Thoracic aorta (tissue), 2 donors: Measurements from ENCODE around the gene COL21A1. TPM values are rescaled to one million over a fixed set of nuclear protein-coding genes. Genes with fewer than 3 reads are reported as not detected.

ENCODE experiments used
- ATAC-seq: fragments of 150-250 bp; one replicate; pipeline ENCODE4 v1.8.0; 2017; ENCODE audit warnings: low read depth; ENCODE audit not compliant: insufficient number of reproducible peaks, low FRiP score
- DNase-seq: peaks from one replicate; pipeline ENCODE4 v3.0.0-alpha.2; 2020; ENCODE audit warnings: low spot score
- H3K27ac ChIP-seq, 2 donors: fragments of 200-600 bp; sonication (generic); 1 replicate in 1 of 2; 2 replicates in 1 of 2; pipeline ENCODE4 v1.5.1; 2016; ENCODE audit warnings: mild to moderate bottlenecking in 2 of 2, moderate library complexity in 2 of 2
- H3K27me3 ChIP-seq: fragments of 200-600 bp; sonication (generic); replicated peaks from 2 replicates; pipeline ENCODE4 v1.6.0; 2016; ENCODE audit warnings: mild to moderate bottlenecking; ENCODE audit not compliant: insufficient read depth
- H3K36me3 ChIP-seq: fragments of 200-600 bp; sonication (generic); one replicate; pipeline ENCODE4 v1.5.1; 2016
- H3K4me1 ChIP-seq, 2 donors: fragments of 200-600 bp; sonication (generic); 1 replicate in 1 of 2; 2 replicates in 1 of 2; pipeline versions ENCODE4 v1.5.1 to v1.6.0; 2016; ENCODE audit warnings: low read depth in 2 of 2, mild to moderate bottlenecking in 1 of 2; ENCODE audit not compliant: control insufficient read depth in 1 of 2
- H3K4me3 ChIP-seq: fragments of 200-600 bp; sonication (generic); 2 replicates; pipeline ENCODE4 v1.5.1; 2016; ENCODE audit warnings: mild to moderate bottlenecking
- H3K9me3 ChIP-seq: fragments of 200-600 bp; sonication (generic); 2 replicates; pipeline ENCODE4 v1.5.1; 2016
- total RNA-seq, 2 donors: library from RNA; depleted of rRNA; stranded (reverse); fragments of >200 nt; gene quantifications; one replicate each; pipeline versions ENCODE4 v1.1.0 to v1.2.3, GENCODE V29; 2016
- TF ChIP-seq, protein P1 (sequence below): fragments of 200-600 bp; sonication (generic); IDR thresholded peaks from one replicate; pipeline ENCODE4 v1.5.1; 2019; ENCODE audit warnings: antibody characterized with exemption

COL21A1 gene
- total RNA-seq, 2 donors from 2014 or later: 52.6 to 53.7 TPM

GRCh38 chr6:56144538-56145324 is 102.6 kb downstream of the COL21A1 start:
- ATAC-seq: no peak
- H3K4me1 ChIP-seq: peaks cover 25 to 43% of the 10 kb centered on the region in 2 donors
- no peaks in the 10 kb centered on the region for H3K27me3 ChIP-seq
- no peak overlapping the region for H3K27ac ChIP-seq
- no peaks in the 10 kb centered on the region for H3K9me3 ChIP-seq
- TF ChIP-seq, protein P1, sequence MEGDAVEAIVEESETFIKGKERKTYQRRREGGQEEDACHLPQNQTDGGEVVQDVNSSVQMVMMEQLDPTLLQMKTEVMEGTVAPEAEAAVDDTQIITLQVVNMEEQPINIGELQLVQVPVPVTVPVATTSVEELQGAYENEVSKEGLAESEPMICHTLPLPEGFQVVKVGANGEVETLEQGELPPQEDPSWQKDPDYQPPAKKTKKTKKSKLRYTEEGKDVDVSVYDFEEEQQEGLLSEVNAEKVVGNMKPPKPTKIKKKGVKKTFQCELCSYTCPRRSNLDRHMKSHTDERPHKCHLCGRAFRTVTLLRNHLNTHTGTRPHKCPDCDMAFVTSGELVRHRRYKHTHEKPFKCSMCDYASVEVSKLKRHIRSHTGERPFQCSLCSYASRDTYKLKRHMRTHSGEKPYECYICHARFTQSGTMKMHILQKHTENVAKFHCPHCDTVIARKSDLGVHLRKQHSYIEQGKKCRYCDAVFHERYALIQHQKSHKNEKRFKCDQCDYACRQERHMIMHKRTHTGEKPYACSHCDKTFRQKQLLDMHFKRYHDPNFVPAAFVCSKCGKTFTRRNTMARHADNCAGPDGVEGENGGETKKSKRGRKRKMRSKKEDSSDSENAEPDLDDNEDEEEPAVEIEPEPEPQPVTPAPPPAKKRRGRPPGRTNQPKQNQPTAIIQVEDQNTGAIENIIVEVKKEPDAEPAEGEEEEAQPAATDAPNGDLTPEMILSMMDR: no peak
- DNase-seq: no peak
- H3K36me3 ChIP-seq: no peaks in the 10 kb centered on the region
- H3K4me3 ChIP-seq: no peak overlapping the region

GRCh38 chr6:56143796-56144195 is 103.6 kb downstream of the COL21A1 start:
- H3K27me3 ChIP-seq: no peaks in the 10 kb centered on the region
- no peak overlapping the region for H3K27ac ChIP-seq
- H3K4me1 ChIP-seq: peaks cover 25 to 40% of the 10 kb centered on the region in 2 donors
- no peak for ATAC-seq
- DNase-seq: no peak
- no peak overlapping the region for H3K4me3 ChIP-seq
- no peaks in the 10 kb centered on the region for H3K9me3 ChIP-seq
- no peaks in the 10 kb centered on the region for H3K36me3 ChIP-seq
- TF ChIP-seq, protein P1: no peak

- H3K27me3 ChIP-seq: no peaks in the 10 kb centered on the region
- no peak overlapping the region for H3K27ac ChIP-seq
- no peaks in the 10 kb centered on the region for H3K36me3 ChIP-seq
- ATAC-seq (no peak), DNase-seq (no peak)
- peaks cover 2 to 6% of the 10 kb centered on the region in 2 donors for H3K4me1 ChIP-seq
- H3K4me3 ChIP-seq: no peak overlapping the region
- no peaks in the 10 kb centered on the region for H3K9me3 ChIP-seq
- TF ChIP-seq, protein P1: no peak
These were observed 107.3 kb downstream of the COL21A1 start for GRCh38 chr6:56140090-56140489.

DNA sequence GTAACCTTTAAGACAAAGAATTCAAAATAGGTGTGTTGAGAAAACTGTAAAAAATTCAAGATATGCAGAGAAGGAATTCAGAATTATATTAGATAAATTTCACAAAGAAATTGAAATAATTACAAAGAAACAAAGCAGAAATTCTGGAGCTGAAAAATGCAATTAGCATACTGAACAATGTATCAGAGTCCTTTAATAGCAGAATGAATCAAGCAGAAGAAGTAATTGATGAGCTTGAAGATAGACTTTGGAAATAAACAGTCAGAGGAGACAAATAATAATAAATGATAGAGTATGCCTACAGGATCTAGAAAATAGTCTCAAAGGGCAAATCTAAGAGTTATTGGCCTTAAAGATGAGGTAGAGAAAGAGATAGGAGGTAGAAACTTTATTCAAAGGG is 131.7 kb downstream of the COL21A1 start:
- DNase-seq (no peak), ATAC-seq (no peak)
- H3K27ac ChIP-seq: no peak overlapping the region
- H3K4me3 ChIP-seq: no peak overlapping the region
- no peaks in the 10 kb centered on the region for H3K27me3 ChIP-seq
- H3K36me3 ChIP-seq: peaks cover 11% of the 10 kb centered on the region
- peaks cover 3 to 6% of the 10 kb centered on the region in 2 donors for H3K4me1 ChIP-seq
- TF ChIP-seq, protein P1: no peak
- peaks cover 8% of the 10 kb centered on the region for H3K9me3 ChIP-seq

- no peak for ATAC-seq
- H3K27ac ChIP-seq: no peak overlapping the region
- H3K4me1 ChIP-seq: peaks cover 3 to 14% of the 10 kb centered on the region in 2 donors
- no peaks in the 10 kb centered on the region for H3K9me3 ChIP-seq
- H3K36me3 ChIP-seq: peaks cover 11% of the 10 kb centered on the region
- no peak for DNase-seq
- TF ChIP-seq, protein P1: no peak
- no peaks in the 10 kb centered on the region for H3K27me3 ChIP-seq
- no peak overlapping the region for H3K4me3 ChIP-seq
These were observed 138.2 kb downstream of the COL21A1 start for GRCh38 chr6:56109149-56109548.
